Myocyte (in vitro differentiated cells): ENCODE measurements around the gene PDE4DIP. TPM values are rescaled to one million over a fixed set of nuclear protein-coding genes. Genes with fewer than 3 reads are reported as not detected.
"Not testable (repeated sequence)": the region's sequence is repeated elsewhere in the genome, so short reads cannot be mapped to it uniquely, and the experiment has no call there.

Experiments used
- DNase-seq: peaks from one replicate; pipeline ENCODE4 v3.0.0-alpha.2; 2012; ENCODE audit warnings: low read depth
- total RNA-seq: library from RNA; depleted of rRNA; stranded (reverse); fragments of >200 nt; gene quantifications from 2 replicates; pipeline ENCODE4 v1.2.3, GENCODE V29; 2014

Gene PDE4DIP
- total RNA-seq, 1 donor from 2014 or later: 408 TPM

DNA sequence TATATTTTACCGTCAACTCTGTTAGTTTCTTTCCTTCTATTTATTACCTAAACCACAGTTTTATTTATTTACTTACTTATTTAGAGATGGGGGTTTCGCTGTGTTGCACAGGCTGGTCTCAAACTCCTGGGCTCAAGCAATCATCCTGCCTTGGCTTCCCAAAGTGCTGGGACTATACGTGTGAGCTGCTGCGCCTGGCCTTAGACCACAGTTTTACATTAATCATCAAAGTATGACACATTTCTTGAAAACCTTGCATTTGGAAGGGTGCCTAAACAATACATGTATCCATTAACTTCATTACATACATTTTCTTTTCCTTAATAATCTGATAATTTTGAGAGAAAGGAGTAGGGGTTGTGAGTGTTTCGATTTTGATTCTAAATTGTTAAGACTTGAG, 124.9 kb downstream of the PDE4DIP start:
- not testable (repeated sequence) for DNase-seq

DNA sequence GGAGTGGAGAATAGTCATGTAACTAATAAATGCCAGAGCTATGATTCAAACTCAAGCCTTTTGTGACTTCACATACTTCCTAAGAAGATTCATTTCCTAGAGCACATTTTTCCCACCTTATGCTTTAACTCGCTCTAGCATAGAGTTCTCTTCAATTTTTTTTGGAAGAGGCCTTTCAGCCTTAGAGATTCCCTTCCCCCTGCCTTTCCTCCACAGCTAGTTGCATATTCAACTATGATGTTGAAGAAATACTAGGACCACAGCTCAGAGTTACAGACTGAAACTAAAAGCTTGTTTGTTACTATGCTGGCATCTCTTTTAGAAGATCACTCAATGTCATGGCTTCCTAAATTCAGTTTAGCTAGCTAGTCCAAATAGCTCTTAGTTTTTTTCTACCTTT, 131.2 kb downstream of the PDE4DIP start:
- peak; percentile 2 for DNase-seq

DNA sequence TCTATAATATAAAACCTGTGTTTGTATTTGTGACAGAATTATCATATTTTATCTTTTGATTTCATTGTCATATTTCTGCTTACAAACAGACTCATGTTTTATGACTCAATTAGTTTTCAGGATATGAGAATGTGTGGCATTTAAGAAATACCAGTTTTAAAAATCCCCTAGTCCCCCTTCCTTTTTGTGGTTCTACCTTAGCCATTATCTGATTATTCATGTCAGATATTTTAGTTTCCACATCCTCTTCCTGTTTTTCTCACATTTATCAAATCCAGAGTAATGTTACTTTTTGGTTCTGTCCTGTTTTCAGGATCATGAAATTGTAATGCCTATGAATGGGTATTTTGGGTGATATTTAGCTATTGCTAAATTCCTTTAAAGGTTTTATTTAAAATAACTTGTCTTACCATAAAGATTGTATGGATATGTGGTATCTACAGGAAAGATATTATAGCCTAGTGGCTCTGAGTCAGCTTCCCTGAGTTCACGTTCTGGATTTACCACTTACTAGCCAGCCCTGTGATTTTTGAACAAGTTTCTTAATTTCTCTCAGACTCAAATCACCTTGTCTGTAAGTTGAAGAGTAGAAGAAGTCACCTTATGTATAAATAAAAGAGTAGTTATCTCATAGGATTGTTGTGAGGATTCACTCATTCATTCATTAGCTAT, 131.8 kb downstream of the PDE4DIP start:
- not testable (repeated sequence) for DNase-seq

- not testable (repeated sequence) for DNase-seq
Measured at GRCh38 chr1:148977785-148978184, 133.6 kb downstream of the PDE4DIP start.

DNA sequence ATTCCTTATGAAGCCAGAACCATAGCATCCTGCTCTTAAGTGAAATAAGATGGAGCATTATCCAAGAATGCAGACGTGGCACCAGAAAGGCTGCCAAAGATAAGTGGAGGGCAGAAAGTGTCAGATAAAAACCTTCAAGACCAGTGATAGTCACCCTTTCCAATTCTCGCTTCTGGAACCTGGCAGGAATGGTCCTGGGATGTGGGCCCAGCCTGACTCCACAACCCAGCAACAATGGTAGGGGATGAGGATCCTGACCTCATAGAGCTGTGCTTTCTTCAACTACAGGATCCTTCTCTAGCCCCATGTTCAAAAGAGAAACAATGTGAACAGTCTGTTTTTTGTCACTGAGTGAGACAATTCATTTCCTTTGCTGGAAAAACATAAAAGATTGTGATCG, 145.2 kb downstream of the PDE4DIP start:
- not testable (repeated sequence) for DNase-seq

GRCh38 chr1:148990233-148990788, 146.1 kb downstream of the PDE4DIP start:
- DNase-seq: not testable (repeated sequence)

- not testable (repeated sequence) for DNase-seq
Measured at GRCh38 chr1:148991818-148992217, 147.6 kb downstream of the PDE4DIP start.

DNA sequence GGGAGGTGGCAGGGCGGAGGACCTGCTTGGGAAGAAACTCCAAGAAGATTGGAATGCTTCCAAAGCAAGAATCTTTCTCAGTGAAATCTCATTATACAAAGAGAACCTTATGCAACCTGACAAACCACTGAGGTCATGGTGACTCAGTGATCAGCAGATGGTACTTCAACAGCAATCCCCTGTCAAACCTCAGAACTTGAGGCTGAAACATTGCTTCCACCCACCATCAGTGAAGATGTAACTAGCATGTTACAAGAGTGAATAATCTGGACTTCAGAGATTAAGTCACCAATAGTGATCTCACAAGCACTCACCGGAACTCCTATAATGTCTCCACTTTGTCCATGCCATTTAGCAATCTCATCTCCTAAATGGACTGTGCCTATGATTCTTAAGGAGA, 148.1 kb downstream of the PDE4DIP start:
- not testable (repeated sequence) for DNase-seq

- peak; percentile 24 for DNase-seq
Measured at GRCh38 chr1:148996449-148997224, 152.4 kb downstream of the PDE4DIP start.

GRCh38 chr1:148997405-148997804, 153.2 kb downstream of the PDE4DIP start:
- DNase-seq: not testable (repeated sequence)

DNA sequence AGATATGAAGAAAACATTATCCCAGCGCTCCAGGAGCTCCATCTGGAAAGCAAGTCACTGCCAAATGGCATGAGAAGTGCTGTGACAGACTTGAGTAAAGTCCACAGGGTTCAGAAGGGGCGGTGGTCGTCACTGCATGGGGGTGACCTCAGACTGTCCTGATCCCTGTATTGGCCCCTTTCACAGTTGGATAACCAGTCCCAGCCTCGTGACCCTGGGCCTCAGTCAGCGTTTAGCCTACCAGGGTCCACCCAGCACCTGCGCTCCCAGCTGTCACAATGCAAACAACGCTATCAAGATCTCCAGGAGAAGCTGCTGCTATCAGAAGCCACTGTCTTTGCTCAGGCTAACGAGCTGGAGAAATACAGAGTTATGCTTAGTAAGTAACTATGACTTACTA, 158.4 kb downstream of the PDE4DIP start:
- DNase-seq: not testable (repeated sequence)

- DNase-seq: not testable (repeated sequence)
Measured at GRCh38 chr1:149008326-149008725, 164.1 kb downstream of the PDE4DIP start.

GRCh38 chr1:149008769-149009168, 164.5 kb downstream of the PDE4DIP start:
- DNase-seq: not testable (repeated sequence)

GRCh38 chr1:149009761-149010160, 165.5 kb downstream of the PDE4DIP start:
- not testable (repeated sequence) for DNase-seq

GRCh38 chr1:149012599-149012998, 168.4 kb downstream of the PDE4DIP start:
- not testable (repeated sequence) for DNase-seq

DNA sequence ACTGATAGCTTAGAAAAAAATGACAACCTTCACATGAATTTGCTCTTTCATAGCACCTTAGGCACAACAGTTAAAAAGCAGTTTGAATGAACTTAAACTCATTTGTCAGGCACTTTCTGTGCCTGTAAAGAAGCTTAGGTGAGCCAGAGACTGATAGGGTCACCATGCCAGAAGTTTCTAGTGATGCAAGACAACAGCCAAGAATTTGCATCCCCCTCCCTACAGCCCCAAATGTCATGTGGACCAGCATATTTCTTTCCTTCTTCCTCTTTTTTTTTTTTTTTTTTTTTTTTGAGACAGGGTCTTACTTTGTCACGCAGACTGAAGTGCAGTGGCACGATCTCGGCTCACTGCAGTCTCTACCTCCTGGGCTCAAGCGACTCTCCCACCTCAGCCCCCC, 169.3 kb downstream of the PDE4DIP start:
- DNase-seq: not testable (repeated sequence)

- DNase-seq: not testable (repeated sequence)
Measured at GRCh38 chr1:149015522-149015921, 171.3 kb downstream of the PDE4DIP start.

GRCh38 chr1:149016626-149017025, 172.4 kb downstream of the PDE4DIP start:
- DNase-seq: not testable (repeated sequence)

DNA sequence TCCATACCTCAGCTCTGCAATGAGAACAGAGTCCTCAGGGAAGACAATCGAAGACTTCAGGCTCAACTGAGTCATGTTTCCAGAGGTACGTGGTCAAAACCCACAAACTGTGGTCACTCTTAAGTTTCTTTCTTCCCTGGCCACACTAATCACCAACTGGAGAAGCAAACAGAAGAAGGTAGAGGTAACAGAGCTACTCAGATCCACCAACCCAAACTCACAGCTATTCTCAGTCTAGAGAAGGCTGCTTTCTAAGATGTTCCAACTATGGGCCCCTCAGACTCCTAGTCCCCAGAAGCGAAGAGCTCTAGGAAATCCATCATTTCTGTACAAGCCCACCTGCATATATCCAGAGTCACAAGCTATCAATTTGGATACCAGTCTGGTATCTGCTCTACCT, 174.3 kb downstream of the PDE4DIP start:
- DNase-seq: not testable (repeated sequence)

GRCh38 chr1:149024327-149024726, 180.1 kb downstream of the PDE4DIP start:
- not testable (repeated sequence) for DNase-seq

GRCh38 chr1:149033916-149034315, 189.7 kb downstream of the PDE4DIP start:
- not testable (repeated sequence) for DNase-seq

- not testable (repeated sequence) for DNase-seq
Measured at GRCh38 chr1:149043056-149043455, 198.8 kb downstream of the PDE4DIP start.
